Brain microvascular endothelial cell (primary cell): ENCODE data around the gene EFCAB9.

Experiments
- DNase-seq: peaks from one replicate; pipeline ENCODE4 v3.0.0-alpha.2; 2020
- H3K27ac ChIP-seq: fragments of 250-450 bp; sonication (Bioruptor Pico); 2 replicates; pipeline ENCODE4 v1.5.1; 2020; ENCODE audit warnings: mild to moderate bottlenecking, moderate library complexity
- H3K27me3 ChIP-seq: fragments of 250-450 bp; sonication (Bioruptor Pico); replicated peaks from 2 replicates; pipeline ENCODE4 v1.5.1; 2020; ENCODE audit warnings: mild to moderate bottlenecking
- H3K36me3 ChIP-seq: fragments of 250-450 bp; sonication (Bioruptor Pico); replicated peaks from 2 replicates; pipeline ENCODE4 v1.5.1; 2020; ENCODE audit warnings: mild to moderate bottlenecking
- H3K4me3 ChIP-seq: 2 replicates; pipeline ENCODE4 v1.5.1; 2011; ENCODE audit warnings: low read depth, mild to moderate bottlenecking, control low read depth, low read length, moderate library complexity
- in situ Hi-C: cut with HindIII; loops from 2 replicates; pipeline ENCODE4 v1.10.0; 2017; ENCODE audit warnings: low sequenced_read_pairs, low pct_ligation_motif_present
- TF ChIP-seq, protein P1 (sequence below): IDR thresholded peaks from 2 replicates; pipeline ENCODE4 v1.5.1; 2011; ENCODE audit warnings: low read depth, mild to moderate bottlenecking, moderate library complexity, low read length, control low read depth, inconsistent platforms; ENCODE audit errors: missing control alignments

EFCAB9 gene

DNA sequence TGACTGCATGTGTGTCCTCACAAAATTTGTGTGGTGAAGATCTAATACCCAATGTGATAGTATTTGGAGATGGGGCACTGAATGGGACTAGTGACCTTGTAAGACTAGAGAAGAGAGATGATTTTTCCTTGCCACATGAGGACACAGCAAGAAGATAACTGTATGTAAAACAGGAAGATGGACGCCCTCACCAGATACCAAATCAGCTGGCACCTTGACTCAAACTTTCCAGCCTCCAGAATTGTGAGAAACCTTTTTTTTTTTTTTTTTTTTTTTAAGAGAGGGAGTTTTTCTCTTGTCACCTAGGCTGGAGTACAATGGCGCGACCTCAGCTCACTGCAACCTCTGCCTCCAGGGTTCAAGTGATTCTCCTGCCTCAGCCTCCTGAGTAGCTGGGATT, 49.3 kb downstream of the EFCAB9 start:
- H3K4me3 ChIP-seq, result no peak overlapping the region
- DNase-seq, result no peak
- TF ChIP-seq, protein P1, sequence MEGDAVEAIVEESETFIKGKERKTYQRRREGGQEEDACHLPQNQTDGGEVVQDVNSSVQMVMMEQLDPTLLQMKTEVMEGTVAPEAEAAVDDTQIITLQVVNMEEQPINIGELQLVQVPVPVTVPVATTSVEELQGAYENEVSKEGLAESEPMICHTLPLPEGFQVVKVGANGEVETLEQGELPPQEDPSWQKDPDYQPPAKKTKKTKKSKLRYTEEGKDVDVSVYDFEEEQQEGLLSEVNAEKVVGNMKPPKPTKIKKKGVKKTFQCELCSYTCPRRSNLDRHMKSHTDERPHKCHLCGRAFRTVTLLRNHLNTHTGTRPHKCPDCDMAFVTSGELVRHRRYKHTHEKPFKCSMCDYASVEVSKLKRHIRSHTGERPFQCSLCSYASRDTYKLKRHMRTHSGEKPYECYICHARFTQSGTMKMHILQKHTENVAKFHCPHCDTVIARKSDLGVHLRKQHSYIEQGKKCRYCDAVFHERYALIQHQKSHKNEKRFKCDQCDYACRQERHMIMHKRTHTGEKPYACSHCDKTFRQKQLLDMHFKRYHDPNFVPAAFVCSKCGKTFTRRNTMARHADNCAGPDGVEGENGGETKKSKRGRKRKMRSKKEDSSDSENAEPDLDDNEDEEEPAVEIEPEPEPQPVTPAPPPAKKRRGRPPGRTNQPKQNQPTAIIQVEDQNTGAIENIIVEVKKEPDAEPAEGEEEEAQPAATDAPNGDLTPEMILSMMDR, result no peak
- no peak overlapping the region for H3K27ac ChIP-seq
- no peaks in the 10 kb centered on the region for H3K36me3 ChIP-seq
- H3K27me3 ChIP-seq, result no peaks in the 10 kb centered on the region
- in situ Hi-C loops, result no loop called here

DNA sequence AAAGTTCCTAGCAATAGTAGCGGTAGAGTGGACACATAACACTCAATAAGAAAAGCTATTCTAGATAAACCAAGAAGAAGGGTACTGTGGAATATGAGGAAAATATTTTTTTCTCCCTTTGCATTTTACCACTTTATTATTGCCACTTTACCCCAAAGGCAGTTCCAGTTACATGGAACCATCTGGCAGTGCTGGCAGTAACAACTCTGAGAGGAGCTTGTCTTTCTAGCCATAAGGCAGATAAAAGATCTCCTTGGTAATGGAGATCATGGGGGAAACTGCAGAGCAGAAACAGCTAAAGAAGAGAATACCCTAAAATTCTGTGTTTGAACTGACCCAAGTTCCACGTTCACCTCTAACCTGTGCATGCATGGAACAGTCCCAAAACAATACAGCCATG, 51.1 kb downstream of the EFCAB9 start:
- Histone ChIP-seq H3K4me3 (no peak overlapping the region), H3K36me3 (no peaks in the 10 kb centered on the region), H3K27me3 (no peaks in the 10 kb centered on the region), H3K27ac (no peak overlapping the region)
- TF ChIP-seq, protein P1, result no peak
- no peak for DNase-seq
- in situ Hi-C loops, result no loop called here

DNA sequence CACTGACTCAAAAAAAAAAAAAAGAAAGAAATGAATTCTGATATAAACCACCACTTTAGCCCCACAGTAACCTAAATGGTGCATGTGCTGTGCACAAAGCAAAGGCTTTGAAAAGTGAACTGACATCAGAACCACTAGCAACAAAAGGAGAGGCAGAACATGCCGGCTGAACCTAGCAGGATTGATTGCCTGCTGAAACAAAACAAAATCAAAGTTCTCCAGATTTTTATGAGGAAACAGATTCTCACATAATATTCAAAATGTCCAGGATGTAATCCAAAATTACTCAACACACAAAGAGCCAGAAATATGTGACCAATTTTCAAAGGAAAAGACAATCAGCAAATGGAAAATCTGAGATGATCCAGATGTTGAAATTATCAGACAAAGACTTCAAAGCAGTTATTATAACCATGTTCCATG, 51.7 kb downstream of the EFCAB9 start:
- no peak for DNase-seq
- Histone ChIP-seq H3K4me3 (no peak overlapping the region), H3K36me3 (no peaks in the 10 kb centered on the region), H3K27me3 (no peaks in the 10 kb centered on the region), H3K27ac (no peak overlapping the region)
- in situ Hi-C loops, result no loop called here
- TF ChIP-seq, protein P1, result no peak

GRCh38 chr5:172248637-172249036, 54.7 kb downstream of the EFCAB9 start:
- Histone ChIP-seq H3K27me3 (no peaks in the 10 kb centered on the region), H3K27ac (no peak overlapping the region), H3K4me3 (no peak overlapping the region), H3K36me3 (no peaks in the 10 kb centered on the region)
- TF ChIP-seq, protein P1, result no peak
- in situ Hi-C loops, result no loop called here
- no peak for DNase-seq

DNA sequence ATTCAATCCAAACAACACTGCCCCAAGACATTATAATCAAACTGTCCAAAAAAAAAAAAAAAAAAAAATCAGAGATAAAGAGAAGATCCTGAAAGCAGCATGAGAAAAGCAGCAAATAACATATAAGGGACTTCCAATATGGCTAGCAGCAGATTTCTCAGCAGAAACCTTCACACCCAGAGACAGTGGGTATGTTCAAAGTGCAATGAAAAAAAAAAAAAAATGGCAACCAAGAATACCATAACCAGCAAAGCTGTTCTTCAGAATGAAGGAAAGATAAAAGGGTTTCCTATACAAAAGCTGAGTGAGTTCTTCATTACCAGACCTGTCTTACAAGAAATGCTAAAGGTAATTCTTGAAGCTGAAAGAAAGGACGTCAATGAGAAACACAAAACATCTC, 57.4 kb downstream of the EFCAB9 start:
- Histone ChIP-seq H3K36me3 (peaks cover 2% of the 10 kb centered on the region), H3K4me3 (no peak overlapping the region), H3K27me3 (no peaks in the 10 kb centered on the region), H3K27ac (no peak overlapping the region)
- TF ChIP-seq, protein P1, result no peak
- DNase-seq, result no peak
- in situ Hi-C loops, result no loop called here

DNA sequence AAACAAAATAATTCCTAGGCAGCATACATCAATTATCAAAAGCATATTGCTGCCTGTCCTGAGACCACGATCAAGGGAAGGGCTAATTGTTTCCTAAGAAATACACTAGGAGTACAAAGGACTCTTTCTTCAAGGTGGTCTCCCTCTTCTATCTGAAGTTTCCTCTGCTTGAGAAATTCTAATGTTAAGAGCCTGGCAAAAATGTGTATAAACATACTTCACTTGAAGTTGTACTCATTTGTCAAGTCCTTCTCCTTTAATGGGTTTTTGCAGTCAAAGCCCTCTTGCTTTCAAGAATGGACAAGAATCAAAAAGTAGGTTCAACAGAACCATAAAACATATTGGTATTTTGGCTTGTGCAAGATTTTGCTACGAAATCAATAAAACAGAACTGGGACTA, 58.5 kb downstream of the EFCAB9 start:
- in situ Hi-C loops, result no loop called here
- Histone ChIP-seq H3K36me3 (peaks cover 2% of the 10 kb centered on the region), H3K27ac (no peak overlapping the region), H3K4me3 (no peak overlapping the region), H3K27me3 (no peaks in the 10 kb centered on the region)
- TF ChIP-seq, protein P1, result no peak
- DNase-seq, result no peak
